Kasumi-1 (cell line): ENCODE data around the gene PLXDC2.
"Not testable (repeated sequence)": the region's sequence is repeated elsewhere in the genome, so short reads cannot be mapped to it uniquely, and the experiment has no call there.

Experiments
- DNase-seq, 2 experiments: peaks; one replicate each; lab custom pipeline; 2025; lab: John Stamatoyannopoulos, UW

The PLXDC2 gene

GRCh38 chr10:20207653-20208052 is 391.4 kb downstream of the PLXDC2 start:
- no peak for DNase-seq

GRCh38 chr10:20209098-20209497 is 392.9 kb downstream of the PLXDC2 start:
- not testable (repeated sequence) for DNase-seq

- no peak for DNase-seq
Measured at GRCh38 chr10:20215547-20216152, 399.4 kb downstream of the PLXDC2 start.

GRCh38 chr10:20221356-20221755 is 405.1 kb downstream of the PLXDC2 start:
- no peak for DNase-seq

- no peak for DNase-seq
Measured at GRCh38 chr10:20228729-20229128, 412.5 kb downstream of the PLXDC2 start.

GRCh38 chr10:20232079-20232705 is 416.0 kb downstream of the PLXDC2 start:
- DNase-seq = no peak

- DNase-seq = no peak
Measured at GRCh38 chr10:20233423-20233822, 417.2 kb downstream of the PLXDC2 start.

GRCh38 chr10:20234579-20234978 is 418.3 kb downstream of the PLXDC2 start:
- DNase-seq = no peak

GRCh38 chr10:20237091-20237570 is 420.9 kb downstream of the PLXDC2 start:
- no peak for DNase-seq

- DNase-seq = no peak
Measured at GRCh38 chr10:20237586-20237985, 421.4 kb downstream of the PLXDC2 start.

- DNase-seq = no peak
Measured at GRCh38 chr10:20240643-20241042, 424.4 kb downstream of the PLXDC2 start.

GRCh38 chr10:20247454-20247853 is 431.2 kb downstream of the PLXDC2 start:
- DNase-seq = no peak

GRCh38 chr10:20247891-20248708 is 431.9 kb downstream of the PLXDC2 start:
- DNase-seq = no peak

- no peak for DNase-seq
Measured at GRCh38 chr10:20254078-20254477, 437.8 kb downstream of the PLXDC2 start.

GRCh38 chr10:20254497-20254896 is 438.3 kb downstream of the PLXDC2 start:
- DNase-seq = no peak

GRCh38 chr10:20256969-20257368 is 440.7 kb downstream of the PLXDC2 start:
- no peak for DNase-seq

GRCh38 chr10:20257422-20257821 is 441.2 kb downstream of the PLXDC2 start:
- DNase-seq = no peak

GRCh38 chr10:20265146-20265545 is 448.9 kb downstream of the PLXDC2 start:
- DNase-seq = no peak

GRCh38 chr10:20267734-20268133 is 451.5 kb downstream of the PLXDC2 start:
- no peak for DNase-seq

GRCh38 chr10:20271490-20271889 is 455.3 kb downstream of the PLXDC2 start:
- DNase-seq = no peak

- DNase-seq = no peak
Measured at GRCh38 chr10:20272608-20273007, 456.4 kb downstream of the PLXDC2 start.

- no peak for DNase-seq
Measured at GRCh38 chr10:20274571-20274970, 458.3 kb downstream of the PLXDC2 start.
